Measurements from ENCODE around the gene BCL3.
A peak's percentile ranks its signal among the peaks of the same experiment; 100 is the strongest.
"Not testable (repeated sequence)": the region's sequence is repeated elsewhere in the genome, so short reads cannot be mapped to it uniquely, and the experiment has no call there.

Gene BCL3, protein sequence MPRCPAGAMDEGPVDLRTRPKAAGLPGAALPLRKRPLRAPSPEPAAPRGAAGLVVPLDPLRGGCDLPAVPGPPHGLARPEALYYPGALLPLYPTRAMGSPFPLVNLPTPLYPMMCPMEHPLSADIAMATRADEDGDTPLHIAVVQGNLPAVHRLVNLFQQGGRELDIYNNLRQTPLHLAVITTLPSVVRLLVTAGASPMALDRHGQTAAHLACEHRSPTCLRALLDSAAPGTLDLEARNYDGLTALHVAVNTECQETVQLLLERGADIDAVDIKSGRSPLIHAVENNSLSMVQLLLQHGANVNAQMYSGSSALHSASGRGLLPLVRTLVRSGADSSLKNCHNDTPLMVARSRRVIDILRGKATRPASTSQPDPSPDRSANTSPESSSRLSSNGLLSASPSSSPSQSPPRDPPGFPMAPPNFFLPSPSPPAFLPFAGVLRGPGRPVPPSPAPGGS

DNA sequence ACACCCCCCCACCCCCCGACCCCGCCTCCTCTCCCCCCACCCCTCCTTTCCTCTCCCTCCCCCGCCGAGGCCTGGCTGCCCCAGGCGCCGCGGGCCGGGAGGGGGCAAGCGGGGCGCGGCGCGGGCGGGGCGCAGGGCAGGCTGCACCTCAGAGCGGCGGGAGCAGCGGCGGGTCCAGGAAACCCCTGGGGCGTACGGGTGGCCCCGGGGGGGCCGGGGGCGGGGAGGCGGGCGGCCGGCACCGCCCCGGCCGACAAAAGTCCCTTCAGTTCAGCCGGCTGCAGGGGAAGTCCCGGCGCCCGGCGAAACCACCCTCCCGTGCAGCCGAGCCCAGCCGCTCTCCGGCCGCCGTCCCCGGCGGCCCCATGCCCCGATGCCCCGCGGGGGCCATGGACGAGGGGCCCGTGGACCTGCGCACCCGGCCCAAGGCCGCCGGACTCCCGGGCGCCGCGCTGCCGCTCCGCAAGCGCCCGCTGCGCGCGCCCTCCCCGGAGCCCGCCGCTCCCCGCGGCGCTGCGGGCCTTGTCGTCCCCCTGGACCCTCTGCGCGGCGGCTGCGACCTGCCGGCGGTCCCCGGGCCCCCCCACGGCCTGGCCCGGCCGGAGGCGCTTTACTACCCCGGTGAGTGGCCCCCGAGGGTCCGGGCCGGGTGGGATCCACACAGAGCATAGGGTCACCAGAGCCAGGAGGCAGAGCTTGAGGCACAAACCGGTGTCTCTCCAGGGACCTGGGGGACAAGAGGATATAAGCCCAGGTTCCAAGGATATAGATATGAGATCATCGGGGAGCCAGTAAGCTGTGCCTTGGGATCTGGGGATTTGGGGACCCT is at the start of gene BCL3:
TSS of gene BCL3 (plus strand) at position 283 of the 829 bp plus-strand sequence. CDS start at position 366, 83 bp downstream.
- DNase-seq: peak; percentile 80

DNA sequence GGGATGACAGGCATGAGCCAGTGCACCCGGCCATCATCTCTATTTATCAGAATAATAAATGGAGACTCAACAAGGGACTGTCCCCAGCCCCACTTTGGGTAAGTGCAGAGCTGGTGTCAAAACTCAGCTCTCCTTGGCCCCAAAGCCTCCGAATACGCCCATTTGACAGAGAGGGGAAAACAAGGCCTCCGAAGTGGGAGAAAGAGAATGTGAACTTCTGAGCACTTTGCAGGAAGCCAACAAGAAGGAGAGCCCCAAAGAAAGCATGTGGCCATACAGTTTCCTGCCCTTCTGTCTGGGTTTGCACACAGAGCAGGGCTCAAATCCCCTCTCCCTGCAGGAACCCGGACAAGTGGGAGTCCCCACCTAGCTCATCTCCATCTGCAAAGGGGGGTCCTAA is 48.0 kb upstream of the BCL3 start:
- DNase-seq: no peak

DNA sequence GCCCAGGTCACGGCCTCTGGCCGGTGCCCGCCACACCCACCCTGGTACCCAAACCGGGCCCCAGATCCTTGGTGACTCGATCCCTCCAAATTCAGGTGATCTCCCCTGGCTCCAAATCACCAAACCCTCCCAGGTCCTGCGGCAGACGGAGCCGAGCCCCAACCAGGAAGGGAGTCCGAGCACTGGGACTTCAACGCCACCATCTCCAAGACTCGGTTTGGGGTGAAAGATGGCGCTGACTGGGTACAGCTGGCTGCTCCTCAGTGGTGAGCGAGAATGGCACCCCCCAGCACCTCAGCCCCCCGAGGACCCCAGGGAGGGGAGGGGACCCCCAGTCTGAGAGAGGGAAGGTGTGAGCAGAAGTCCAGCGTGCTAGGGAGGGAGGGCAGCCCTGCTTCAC is 47.3 kb upstream of the BCL3 start:
- DNase-seq: no peak

DNA sequence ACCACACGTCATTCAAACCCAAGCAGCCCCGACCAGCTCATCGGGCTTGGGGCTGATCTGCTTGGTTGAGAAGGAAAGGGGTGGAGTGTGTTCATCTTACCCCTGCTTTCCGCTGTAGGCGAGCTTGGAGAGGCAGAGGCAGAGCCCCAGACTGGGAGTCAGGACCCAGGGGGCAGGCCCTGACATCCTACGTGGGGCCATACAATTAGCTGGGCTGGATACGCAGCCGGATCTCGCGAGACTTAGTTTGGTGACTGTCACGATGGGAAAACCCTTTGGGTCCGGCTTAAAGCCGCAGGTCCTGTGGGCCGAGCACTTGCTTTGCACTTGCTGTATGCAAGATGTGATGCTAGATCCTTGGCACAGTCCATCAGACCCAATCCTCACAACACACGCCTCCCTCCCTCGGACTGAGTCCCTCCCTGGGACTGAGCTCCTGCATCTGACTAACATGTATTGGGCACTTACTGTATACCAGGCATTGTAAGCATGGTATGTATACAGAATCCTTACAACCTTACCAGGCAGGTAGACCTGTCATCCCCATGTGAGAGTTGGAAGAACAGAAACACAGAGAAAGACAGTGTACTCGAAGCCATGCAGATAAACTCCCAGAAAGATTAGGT is 45.8 kb upstream of the BCL3 start:
- DNase-seq: no peak

DNA sequence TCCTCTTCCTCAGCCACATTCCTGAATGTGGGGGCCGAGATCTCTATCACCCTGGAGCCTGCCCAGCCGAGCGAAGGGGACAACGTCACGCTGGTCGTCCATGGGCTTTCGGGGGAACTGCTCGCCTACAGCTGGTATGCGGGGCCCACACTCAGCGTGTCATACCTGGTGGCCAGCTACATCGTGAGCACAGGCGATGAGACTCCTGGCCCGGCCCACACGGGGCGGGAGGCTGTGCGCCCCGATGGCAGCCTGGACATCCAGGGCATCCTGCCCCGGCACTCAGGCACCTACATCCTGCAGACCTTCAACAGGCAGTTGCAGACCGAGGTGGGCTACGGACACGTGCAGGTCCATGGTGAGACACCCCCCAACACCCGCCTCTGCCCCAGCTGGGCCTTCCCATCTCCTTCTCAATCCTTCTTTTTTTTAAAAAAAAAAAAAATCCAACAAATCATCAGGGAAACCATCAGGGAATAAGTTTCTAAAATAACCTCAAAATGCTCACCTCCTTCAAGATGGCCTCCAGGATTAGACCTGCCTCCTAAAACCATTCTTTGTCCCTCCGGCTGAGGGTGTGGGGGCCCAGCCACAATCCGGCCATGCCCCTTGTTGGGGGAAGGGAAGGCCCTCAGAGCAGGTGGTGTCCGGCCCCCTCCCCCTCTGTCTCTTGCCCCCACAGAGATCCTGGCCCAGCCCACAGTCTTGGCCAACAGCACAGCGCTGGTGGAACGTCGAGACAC is 45.0 kb upstream of the BCL3 start:
- no peak for DNase-seq

DNA sequence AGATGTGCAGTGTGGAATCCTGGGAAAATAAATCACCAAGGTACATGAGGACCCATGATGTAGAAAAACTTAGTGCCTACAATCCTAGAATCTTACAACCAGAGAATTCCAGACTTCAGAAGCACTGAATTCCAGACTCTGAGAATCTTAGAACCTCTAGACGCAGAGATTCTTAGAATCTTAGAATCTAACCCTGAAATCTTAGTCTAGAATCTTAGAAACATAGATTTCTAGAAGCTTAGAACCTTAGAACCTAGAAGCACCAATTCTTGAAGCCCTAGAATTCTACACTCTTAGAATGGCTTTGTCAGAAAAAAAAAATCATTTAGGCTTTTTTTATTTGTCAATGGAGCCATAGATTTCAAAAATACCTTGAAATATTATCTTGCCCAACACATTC is 43.5 kb upstream of the BCL3 start:
- no peak for DNase-seq

DNA sequence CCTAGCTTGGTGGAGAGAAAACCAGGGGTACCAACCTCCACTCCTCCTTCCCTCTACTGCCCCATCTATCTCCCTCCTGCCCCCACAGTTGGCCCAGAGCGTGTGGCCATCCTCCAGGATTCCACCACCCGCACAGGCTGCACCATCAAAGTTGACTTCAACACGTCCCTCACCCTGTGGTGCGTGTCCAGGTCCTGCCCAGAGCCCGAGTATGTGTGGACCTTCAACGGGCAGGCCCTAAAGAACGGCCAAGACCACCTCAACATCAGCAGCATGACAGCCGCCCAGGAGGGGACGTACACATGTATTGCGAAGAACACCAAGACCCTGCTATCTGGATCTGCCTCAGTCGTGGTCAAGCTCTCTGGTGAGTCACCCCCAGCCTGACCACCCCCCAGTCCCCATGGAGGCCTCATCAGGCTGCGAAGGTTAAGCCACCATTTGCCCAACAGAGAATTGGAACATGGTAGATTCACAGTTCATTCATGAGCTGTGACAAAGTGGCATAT is 43.0 kb upstream of the BCL3 start:
- no peak for DNase-seq

DNA sequence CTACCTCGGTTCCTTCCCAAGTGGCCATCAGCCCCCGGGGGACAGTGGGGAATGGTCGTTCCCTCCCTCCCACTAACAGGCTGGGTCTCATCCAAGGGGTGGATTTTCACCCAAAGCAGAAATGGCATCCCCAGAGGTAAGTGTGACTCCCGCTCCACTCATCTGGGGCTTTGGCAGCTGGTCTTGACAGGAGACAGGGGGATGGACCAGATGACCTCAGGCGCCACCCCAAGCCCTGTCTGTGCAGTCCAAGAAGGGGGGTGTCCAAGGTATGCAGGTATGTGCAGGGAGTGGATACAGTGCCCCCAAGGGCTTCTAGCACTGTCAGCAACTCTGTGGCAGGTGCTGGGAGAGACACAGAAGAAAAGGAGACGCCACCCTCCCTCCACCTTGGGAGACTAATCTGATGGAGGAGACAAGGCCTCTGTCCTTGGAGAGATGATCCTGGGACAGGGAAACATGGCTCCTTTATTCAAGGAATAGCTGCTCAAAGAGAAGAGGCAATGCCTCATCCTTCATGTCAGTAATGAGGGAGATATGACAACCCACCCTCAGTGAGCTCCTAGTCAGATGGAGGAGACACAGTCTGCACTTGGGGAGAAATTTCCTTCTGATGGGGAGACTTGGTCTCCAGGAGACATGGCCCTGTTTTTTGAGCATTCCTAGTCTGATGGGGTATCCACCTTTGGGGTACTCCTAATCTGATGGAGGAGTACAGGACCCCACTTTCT is 41.8 kb upstream of the BCL3 start:
- no peak for DNase-seq

DNA sequence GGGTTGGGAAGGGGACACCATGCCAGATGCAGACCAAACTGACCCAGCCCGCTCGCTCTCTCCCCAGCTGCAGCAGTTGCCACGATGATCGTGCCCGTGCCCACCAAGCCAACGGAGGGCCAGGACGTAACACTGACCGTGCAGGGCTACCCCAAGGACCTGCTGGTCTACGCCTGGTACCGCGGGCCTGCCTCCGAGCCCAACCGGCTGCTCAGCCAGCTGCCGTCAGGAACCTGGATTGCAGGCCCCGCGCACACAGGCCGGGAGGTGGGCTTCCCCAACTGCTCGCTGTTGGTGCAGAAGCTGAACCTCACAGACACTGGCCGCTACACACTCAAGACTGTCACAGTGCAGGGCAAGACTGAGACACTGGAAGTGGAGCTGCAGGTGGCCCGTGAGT is 40.7 kb upstream of the BCL3 start:
- DNase-seq: no peak

DNA sequence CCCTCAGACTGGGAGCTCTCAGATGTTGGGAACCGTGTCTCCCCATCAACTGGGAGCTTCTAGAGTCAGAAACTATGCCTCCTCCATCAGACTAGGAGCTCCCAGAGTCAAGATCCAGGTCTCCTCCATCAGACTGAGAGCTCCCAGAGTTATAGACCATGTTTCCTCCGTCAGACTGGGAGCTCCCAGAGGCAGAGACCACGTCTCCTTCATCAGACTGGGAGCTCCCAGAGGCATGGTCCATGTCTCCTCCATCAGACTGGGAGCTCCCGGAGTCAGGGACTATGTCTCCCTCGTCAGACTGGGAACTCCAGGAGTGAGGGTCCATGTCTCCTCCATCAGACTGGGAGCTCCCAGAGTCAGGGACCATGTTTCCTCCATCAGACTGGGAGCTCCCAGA is 39.6 kb upstream of the BCL3 start:
- DNase-seq: no peak

DNA sequence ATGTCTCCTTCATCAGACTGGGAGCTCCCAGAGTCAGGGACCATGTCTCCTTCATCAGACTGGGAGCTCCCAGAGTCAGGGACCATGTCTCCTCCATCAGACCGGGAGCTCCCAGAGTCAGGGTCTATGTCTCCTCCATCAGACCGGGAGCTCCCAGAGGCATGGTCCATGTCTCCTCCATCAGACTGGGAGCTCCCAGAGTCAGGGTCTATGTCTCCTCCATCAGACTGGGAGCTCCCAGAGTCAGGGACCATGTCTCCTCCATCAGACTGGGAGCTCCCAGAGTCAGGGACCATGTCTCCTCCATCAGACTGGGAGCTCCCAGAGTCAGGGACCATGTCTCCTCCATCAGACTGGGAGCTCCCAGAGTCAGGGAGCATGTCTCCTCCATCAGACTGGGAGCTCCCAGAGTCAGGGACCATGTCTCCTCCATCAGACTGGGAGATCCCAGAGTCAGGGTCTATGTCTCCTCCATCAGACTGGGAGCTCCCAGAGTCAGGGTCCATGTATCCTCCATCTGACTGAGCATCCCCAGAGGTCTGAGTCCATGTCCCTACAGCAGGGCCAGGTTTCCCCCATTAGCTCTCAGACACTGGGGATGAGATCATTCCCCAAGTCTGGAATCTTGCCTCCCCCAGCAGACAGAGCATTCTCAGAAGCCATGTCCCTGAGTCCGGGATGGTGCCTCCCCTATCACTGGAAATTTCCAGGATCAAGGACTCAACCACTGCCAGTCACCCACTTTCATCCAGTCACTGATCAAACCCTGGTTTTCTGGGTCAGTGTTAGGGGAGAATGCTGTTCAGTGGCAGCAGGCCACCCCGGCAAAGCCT is 38.9 kb upstream of the BCL3 start:
- DNase-seq: not testable (repeated sequence)

DNA sequence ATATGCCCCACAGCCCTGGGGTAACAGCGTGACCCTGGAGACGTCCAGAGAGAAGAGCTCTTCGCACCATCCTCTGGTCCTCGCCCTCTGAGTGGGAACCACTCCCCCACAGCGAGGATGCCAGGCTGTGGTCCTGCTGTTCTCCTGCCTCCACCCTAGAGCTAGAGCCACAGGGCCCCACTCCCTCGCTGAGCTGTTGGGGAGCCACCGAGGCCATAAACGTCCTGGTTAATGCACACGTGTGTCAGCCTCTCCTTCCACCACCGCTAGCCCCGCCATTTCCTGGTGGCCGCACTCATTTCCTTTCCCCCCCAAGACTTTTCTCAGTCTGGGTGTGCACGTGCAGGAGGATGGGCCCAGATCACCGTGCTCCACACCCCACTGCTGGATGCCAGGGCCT is 38.0 kb upstream of the BCL3 start:
- DNase-seq: no peak

DNA sequence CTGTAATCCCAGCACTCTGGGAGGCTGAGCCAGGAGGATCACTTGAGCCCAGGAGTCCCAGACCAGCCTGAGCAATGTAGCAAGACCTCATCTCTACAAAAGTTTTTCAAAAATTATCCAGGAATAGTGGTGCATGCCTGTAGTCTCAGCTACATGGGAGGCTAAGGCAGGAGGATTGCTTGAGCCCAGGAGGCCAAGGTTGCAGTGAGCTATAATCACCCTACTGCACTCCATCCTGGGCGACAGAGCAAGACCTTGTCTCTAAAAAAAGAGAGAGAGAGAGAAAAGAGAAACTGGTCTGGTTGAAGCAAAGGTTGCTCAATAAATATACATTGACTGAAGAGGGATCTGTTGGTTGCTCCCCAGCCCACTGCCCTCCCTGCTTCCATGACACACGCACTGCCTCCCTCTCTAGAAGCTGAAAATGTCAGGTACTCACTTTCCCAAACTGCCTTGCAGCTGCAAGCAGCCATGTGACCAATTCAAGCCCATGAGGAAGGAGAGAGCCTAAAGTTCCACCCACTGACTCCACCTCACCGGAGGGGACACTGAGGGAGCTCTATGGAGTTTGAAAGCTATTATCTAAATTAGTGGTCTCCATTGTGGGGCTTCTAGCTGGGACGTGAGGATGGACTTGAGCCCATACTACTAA is 35.5 kb upstream of the BCL3 start:
- DNase-seq: no peak

DNA sequence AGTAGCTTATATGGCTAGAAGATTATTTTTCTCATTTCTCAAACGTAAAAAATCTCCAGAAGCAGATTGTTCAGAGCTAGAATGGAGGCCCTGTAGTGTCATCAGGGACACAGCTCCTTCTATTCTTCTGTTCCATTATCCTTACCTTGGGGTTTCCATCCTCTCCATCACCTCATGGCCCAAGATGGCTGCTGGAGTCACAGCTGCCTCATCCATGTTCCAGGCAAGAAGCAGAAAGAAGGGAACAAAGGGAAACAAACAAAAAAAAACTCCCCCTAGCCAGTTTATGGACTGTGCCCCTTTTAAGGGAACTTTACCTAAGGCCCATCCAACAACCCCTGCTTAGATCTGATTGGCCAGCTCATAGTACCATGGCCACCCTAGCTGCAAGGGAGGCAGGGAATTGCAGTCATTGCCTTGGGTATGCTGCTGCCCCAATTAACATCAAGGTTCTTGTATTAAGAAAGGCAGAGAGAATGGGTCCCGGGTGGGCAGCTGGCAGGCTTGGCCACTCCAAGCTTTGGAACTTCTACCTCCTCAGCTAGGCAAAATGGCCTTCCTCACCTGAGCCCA is 33.8 kb upstream of the BCL3 start:
- no peak for DNase-seq

DNA sequence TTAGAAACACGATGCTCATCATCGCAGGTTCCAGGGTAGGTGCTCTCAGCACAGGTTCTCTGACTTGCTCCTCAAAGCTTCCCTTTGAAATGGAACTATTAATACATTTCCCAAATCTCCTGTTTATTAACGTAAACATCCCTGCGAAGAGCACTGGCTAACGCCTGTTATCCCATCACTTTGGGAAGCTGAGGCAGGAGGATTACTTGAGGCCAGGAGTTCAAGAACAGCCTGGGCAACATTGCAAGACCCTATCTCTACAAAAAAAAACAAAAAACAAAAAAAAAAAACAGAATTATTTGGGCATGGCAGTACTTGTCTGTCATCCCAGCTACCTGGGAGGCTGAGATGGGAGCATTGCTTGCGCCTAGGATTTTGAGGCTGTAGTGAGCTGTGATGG is 30.9 kb upstream of the BCL3 start:
- DNase-seq: no peak

DNA sequence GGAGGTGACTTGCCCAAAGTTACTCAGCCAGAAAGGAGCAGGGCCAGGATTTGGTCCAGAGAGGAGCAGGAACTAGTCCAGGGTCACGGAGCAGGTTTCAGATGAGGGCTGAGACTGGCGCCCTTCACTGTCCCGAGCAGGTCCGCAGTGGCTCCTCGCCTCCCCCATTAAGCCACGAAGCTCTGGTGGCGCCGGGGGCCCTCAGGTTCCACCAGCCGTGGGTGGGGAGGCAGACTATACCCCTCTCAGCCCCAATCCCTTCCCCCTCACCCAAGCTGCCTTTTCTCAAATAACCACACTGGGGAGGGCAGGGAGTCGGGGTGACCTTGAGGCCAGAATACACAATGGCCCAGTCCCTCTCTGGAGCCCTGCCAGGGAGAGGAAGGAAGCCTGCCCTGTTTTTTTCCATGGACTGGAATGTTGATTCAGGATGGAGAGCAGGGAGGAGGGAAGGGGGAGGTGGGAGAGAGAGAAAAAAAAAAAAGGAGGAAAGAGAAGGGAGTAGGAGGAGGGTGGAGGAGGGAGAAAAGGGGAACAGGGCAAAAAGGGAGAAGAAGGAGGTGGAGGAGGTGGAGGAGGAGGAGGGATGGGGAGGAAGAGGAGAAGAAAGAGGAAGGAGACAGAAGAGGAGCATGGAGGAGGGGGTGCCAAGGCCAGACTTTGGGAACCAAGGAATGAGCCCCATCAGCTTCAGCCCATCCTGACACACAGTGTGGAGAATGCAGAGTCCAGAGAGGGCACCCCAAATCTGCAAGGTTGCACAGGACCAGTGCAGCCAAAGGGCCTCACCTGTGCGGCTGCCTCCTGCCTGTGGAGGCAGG is 29.9 kb upstream of the BCL3 start:
- no peak for DNase-seq

DNA sequence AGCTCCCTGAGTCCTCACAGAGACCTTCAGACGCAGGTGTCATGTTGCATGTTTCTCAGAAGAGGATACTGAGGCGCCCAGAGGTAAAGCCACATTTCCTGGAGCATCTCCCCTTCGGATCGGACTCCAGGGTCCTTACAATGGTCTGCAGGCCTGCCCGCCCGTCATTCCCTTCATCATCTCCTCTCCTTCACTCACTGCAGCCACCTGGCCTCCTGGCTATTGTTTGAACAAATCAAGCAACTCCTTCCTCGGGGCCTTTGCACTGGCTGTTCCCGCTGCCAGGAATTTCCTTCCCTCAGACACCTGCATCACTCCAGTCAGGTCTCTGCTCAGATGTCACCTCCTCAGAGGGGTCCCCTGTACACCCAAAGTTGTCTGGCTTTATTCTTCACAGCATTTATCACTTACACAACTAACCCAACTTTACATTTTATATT is 29.2 kb upstream of the BCL3 start:
- DNase-seq: no peak

DNA sequence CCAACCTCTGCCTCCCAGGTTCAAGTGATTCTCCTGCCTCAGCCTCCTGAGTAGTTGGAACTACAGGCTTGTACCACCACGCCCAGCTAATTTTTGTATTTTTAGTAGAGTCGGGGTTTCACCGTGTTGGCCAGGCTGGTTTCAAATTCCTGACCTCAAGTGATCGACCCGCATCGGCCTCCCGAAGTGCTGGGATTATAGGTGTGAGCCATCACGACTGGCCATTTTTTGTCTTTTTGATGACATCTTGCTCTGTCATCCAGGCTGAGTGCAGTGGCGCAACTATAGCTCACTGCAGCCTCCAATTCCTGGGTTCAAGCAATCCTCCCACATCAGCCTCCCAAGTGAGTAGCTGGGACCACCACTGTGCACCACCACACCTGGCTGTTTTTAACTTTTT is 28.1 kb upstream of the BCL3 start:
- not testable (repeated sequence) for DNase-seq

DNA sequence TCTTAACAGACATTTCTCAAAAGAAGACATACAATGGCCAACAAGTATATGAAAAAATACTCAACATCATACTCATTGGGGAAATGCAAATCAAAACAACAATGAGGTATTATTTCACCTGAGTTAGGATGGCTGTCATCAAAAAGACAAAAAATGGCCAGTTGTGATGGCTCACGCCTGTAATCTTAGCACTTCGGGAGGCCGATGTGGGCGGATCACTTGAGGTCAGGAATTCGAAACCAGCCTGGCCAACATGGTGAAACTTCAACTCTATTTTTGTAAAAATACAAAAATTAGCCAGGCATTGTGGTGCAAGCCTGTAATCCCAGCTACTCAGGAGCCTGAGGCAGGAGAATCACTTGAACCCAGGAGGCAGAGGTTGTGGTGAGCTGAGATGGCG is 27.6 kb upstream of the BCL3 start:
- no peak for DNase-seq
